Measurements from ENCODE around the gene TBX4.
"Not testable (repeated sequence)": the region's sequence is repeated elsewhere in the genome, so short reads cannot be mapped to it uniquely, and the experiment has no call there.

The TBX4 gene

GRCh38 chr17:61524319-61524718 is 72.1 kb downstream of the TBX4 start:
- TF ChIP-seq ZFX (IDR thresholded peaks at IDR 0.05; ENCODE audit: borderline replicate concordance) = no peak
- no peak for TF ChIP-seq CTCF (IDR thresholded peaks at IDR 0.05)
- H3K27ac ChIP-seq = no peak overlapping the region

GRCh38 chr17:61527441-61527840 is 75.2 kb downstream of the TBX4 start:
- H3K27ac ChIP-seq = not testable (repeated sequence)

GRCh38 chr17:61528171-61528570 is 75.9 kb downstream of the TBX4 start:
- TF ChIP-seq CTCF (IDR thresholded peaks at IDR 0.05) = no peak
- TF ChIP-seq ZFX (IDR thresholded peaks at IDR 0.05; ENCODE audit: borderline replicate concordance) = no peak
- H3K27ac ChIP-seq = no peak overlapping the region

GRCh38 chr17:61531223-61531622 is 79.0 kb downstream of the TBX4 start:
- TF ChIP-seq CTCF (IDR thresholded peaks at IDR 0.05) (no peak), ZFX (IDR thresholded peaks at IDR 0.05; ENCODE audit: borderline replicate concordance) (no peak)
- H3K27ac ChIP-seq = no peak overlapping the region

GRCh38 chr17:61532826-61533225 is 80.6 kb downstream of the TBX4 start:
- no peak for TF ChIP-seq CTCF (IDR thresholded peaks at IDR 0.05)
- no peak for TF ChIP-seq ZFX (IDR thresholded peaks at IDR 0.05; ENCODE audit: borderline replicate concordance)
- H3K27ac ChIP-seq = no peak overlapping the region

- no peak overlapping the region for H3K27ac ChIP-seq
- TF ChIP-seq ZFX (IDR thresholded peaks at IDR 0.05; ENCODE audit: borderline replicate concordance) (no peak), CTCF (IDR thresholded peaks at IDR 0.05) (no peak)
Observed at GRCh38 chr17:61533797-61534196, 81.6 kb downstream of the TBX4 start.

- H3K27ac ChIP-seq = no peak overlapping the region
- TF ChIP-seq CTCF (IDR thresholded peaks at IDR 0.05) (no peak), ZFX (IDR thresholded peaks at IDR 0.05; ENCODE audit: borderline replicate concordance) (no peak)
Observed at GRCh38 chr17:61534414-61534813, 82.2 kb downstream of the TBX4 start.

Measured in 22Rv1 (cell line).